Measurements from ENCODE around the gene YPEL2.

GRCh38 chr17:59367657-59368045, 36.2 kb downstream of the YPEL2 start:
- TF ChIP-seq CTCF (conservative IDR thresholded peaks at IDR 0.05; ENCODE audit: low read length) = no peak
- no peak for TF ChIP-seq EZH2phosphoT487 (IDR thresholded peaks at IDR 0.05; ENCODE audit: borderline replicate concordance)
